Heart left ventricle (tissue), 13 donors: Measurements from ENCODE around the gene UGGT2.

Experiments used
- POLR2A ChIP-seq, 2 donors: fragments of 450-650 bp; IDR thresholded peaks; one replicate each; pipeline ENCODE4 v1.6.1; 2017; ENCODE audit warnings: antibody characterized with exemption in 2 of 2, mild to moderate bottlenecking in 2 of 2, moderate library complexity in 2 of 2
- TF ChIP-seq, protein P1 (sequence below), 12 donors: fragments of 200-600 bp; sonication (generic) in 4 of 12; IDR thresholded peaks; one replicate each; pipeline versions ENCODE4 v1.5.0 to v1.8.0; 2018 to 2022; ENCODE audit warnings: antibody characterized with exemption in 12 of 12, mild to moderate bottlenecking in 5 of 12
- donor health status: ischemic (EF 13 %, LVEDD 7.1; RV severe dilation, severe dysfunction).
- donor health status: DM: no; HTN: yes; CAD: no.
- donor health status: DM: no; HTN: no; CAD: no.
- donor health status: ischemic (EF 25% LVEDD 6.9; RV normal size, moderate dysfunction).
- donor health status: ischemic (EF 25% LVEDD 5.7; RV mildly dilated, moderate dysfunction).
- donor health status: ischemic (EF 35%, LVEDD 5.7; RV mildly dilated, moderate dysfunction).
- donor health status: nonischemic (EF 11% LVEDD 7.7; RV severe dilation, severe dysfunction).
- donor health status: DM: yes; HTN: yes; CAD: no.
- donor health status: PGD.
- donor health status: ischemic (EF 29% LVEDD 5.4; RV normal size, mild dysfunction).
- donor health status: nonischemic (EF 23%, LVEDD 6.1; RV moderate dilation, normal function).

DNA sequence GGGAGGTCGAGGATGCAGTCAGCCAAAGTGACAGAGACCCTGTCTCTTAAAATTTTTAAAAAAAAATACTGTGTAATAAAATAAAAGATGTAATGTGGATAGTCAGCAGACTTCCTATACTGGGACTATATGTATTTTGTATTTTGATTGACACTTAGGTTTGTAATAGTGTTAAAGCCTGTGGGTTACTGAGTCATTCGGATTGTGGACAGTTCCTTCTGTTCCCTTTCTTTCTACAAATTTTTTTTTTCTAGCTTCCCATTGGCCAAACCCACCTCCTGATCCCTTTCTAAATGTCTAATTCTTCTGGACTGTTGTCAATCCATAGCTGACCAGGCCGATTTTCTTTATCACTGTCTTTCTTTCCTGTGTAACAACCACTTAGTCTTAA, 268.3 kb downstream of the UGGT2 start:
- TF ChIP-seq, protein P1, sequence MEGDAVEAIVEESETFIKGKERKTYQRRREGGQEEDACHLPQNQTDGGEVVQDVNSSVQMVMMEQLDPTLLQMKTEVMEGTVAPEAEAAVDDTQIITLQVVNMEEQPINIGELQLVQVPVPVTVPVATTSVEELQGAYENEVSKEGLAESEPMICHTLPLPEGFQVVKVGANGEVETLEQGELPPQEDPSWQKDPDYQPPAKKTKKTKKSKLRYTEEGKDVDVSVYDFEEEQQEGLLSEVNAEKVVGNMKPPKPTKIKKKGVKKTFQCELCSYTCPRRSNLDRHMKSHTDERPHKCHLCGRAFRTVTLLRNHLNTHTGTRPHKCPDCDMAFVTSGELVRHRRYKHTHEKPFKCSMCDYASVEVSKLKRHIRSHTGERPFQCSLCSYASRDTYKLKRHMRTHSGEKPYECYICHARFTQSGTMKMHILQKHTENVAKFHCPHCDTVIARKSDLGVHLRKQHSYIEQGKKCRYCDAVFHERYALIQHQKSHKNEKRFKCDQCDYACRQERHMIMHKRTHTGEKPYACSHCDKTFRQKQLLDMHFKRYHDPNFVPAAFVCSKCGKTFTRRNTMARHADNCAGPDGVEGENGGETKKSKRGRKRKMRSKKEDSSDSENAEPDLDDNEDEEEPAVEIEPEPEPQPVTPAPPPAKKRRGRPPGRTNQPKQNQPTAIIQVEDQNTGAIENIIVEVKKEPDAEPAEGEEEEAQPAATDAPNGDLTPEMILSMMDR (IDR thresholded peaks at IDR 0.05), result no peak
- TF ChIP-seq POLR2A (IDR thresholded peaks at IDR 0.05), result no peak
